ENCODE measurements around the gene MAN2A1.

MAN2A1 gene

GRCh38 chr5:109907731-109908130 lies 218.0 kb downstream of the MAN2A1 start:
- Histone ChIP-seq H3K36me3 (ENCODE audit: control insufficient read depth, insufficient read depth, low read length) (no peaks in the 10 kb centered on the region), H3K4me3 (replicated peaks; ENCODE audit: low read depth, low read length) (no peak overlapping the region), H3K27me3 (replicated peaks; ENCODE audit: control insufficient read depth, insufficient read depth, low read length) (no peaks in the 10 kb centered on the region; the same call in 1 of the 2 replicates)
- DNase-seq (ENCODE audit: extremely low read depth, insufficient read length), result no peak
- TF ChIP-seq CTCF (IDR thresholded peaks at IDR 0.05; ENCODE audit: insufficient read depth, low read length, poor library complexity, severe bottlenecking), result no peak

- Histone ChIP-seq H3K36me3 (ENCODE audit: control insufficient read depth, insufficient read depth, low read length) (no peaks in the 10 kb centered on the region), H3K27me3 (replicated peaks; ENCODE audit: control insufficient read depth, insufficient read depth, low read length) (no peaks in the 10 kb centered on the region; the same call in 1 of the 2 replicates), H3K4me3 (replicated peaks; ENCODE audit: low read depth, low read length) (no peak overlapping the region)
- no peak for TF ChIP-seq CTCF (IDR thresholded peaks at IDR 0.05; ENCODE audit: insufficient read depth, low read length, poor library complexity, severe bottlenecking)
- DNase-seq (ENCODE audit: extremely low read depth, insufficient read length), result no peak
These were observed 218.6 kb downstream of the MAN2A1 start for GRCh38 chr5:109908366-109908765.

GRCh38 chr5:109910874-109911273 lies 221.1 kb downstream of the MAN2A1 start:
- Histone ChIP-seq H3K36me3 (ENCODE audit: control insufficient read depth, insufficient read depth, low read length) (no peaks in the 10 kb centered on the region), H3K4me3 (replicated peaks; ENCODE audit: low read depth, low read length) (no peak overlapping the region), H3K27me3 (replicated peaks; ENCODE audit: control insufficient read depth, insufficient read depth, low read length) (no peaks in the 10 kb centered on the region)
- DNase-seq (ENCODE audit: extremely low read depth, insufficient read length), result no peak
- no peak for TF ChIP-seq CTCF (IDR thresholded peaks at IDR 0.05; ENCODE audit: insufficient read depth, low read length, poor library complexity, severe bottlenecking)

- no peak for DNase-seq (ENCODE audit: extremely low read depth, insufficient read length)
- Histone ChIP-seq H3K36me3 (ENCODE audit: control insufficient read depth, insufficient read depth, low read length) (no peaks in the 10 kb centered on the region), H3K4me3 (replicated peaks; ENCODE audit: low read depth, low read length) (no peak overlapping the region), H3K27me3 (replicated peaks; ENCODE audit: control insufficient read depth, insufficient read depth, low read length) (no peaks in the 10 kb centered on the region)
- no peak for TF ChIP-seq CTCF (IDR thresholded peaks at IDR 0.05; ENCODE audit: insufficient read depth, low read length, poor library complexity, severe bottlenecking)
These were observed 222.0 kb downstream of the MAN2A1 start for GRCh38 chr5:109911731-109912130.

GRCh38 chr5:109914906-109915305 lies 225.2 kb downstream of the MAN2A1 start:
- no peak for DNase-seq (ENCODE audit: extremely low read depth, insufficient read length)
- Histone ChIP-seq H3K27me3 (replicated peaks; ENCODE audit: control insufficient read depth, insufficient read depth, low read length) (no peaks in the 10 kb centered on the region), H3K36me3 (ENCODE audit: control insufficient read depth, insufficient read depth, low read length) (no peaks in the 10 kb centered on the region), H3K4me3 (replicated peaks; ENCODE audit: low read depth, low read length) (no peak overlapping the region)
- TF ChIP-seq CTCF (IDR thresholded peaks at IDR 0.05; ENCODE audit: insufficient read depth, low read length, poor library complexity, severe bottlenecking), result no peak

GRCh38 chr5:109916481-109917153 lies 226.9 kb downstream of the MAN2A1 start:
- no peak for TF ChIP-seq CTCF (IDR thresholded peaks at IDR 0.05; ENCODE audit: insufficient read depth, low read length, poor library complexity, severe bottlenecking)
- Histone ChIP-seq H3K27me3 (replicated peaks; ENCODE audit: control insufficient read depth, insufficient read depth, low read length) (no peaks in the 10 kb centered on the region), H3K36me3 (ENCODE audit: control insufficient read depth, insufficient read depth, low read length) (no peaks in the 10 kb centered on the region), H3K4me3 (replicated peaks; ENCODE audit: low read depth, low read length) (no peak overlapping the region)
- no peak for DNase-seq (ENCODE audit: extremely low read depth, insufficient read length)
